Testis (tissue), 2 donors: ENCODE data around the gene SNAPC2.

ENCODE experiments used
- POLR2A ChIP-seq: fragments of 450-650 bp; IDR thresholded peaks from one replicate; pipeline ENCODE4 v1.6.1; 2017; ENCODE audit warnings: antibody characterized with exemption, mild to moderate bottlenecking, moderate library complexity
- TF ChIP-seq, protein P1 (sequence below), 3 experiments: fragments of 450-650 bp in 2 of 3; fragments of 200-600 bp in 1 of 3; sonication (generic) in 1 of 3; IDR thresholded peaks; one replicate each; pipeline ENCODE4 v1.5.1; 2016 to 2019; ENCODE audit warnings: antibody characterized with exemption in 3 of 3, mild to moderate bottlenecking in 2 of 3, moderate library complexity in 1 of 3

DNA sequence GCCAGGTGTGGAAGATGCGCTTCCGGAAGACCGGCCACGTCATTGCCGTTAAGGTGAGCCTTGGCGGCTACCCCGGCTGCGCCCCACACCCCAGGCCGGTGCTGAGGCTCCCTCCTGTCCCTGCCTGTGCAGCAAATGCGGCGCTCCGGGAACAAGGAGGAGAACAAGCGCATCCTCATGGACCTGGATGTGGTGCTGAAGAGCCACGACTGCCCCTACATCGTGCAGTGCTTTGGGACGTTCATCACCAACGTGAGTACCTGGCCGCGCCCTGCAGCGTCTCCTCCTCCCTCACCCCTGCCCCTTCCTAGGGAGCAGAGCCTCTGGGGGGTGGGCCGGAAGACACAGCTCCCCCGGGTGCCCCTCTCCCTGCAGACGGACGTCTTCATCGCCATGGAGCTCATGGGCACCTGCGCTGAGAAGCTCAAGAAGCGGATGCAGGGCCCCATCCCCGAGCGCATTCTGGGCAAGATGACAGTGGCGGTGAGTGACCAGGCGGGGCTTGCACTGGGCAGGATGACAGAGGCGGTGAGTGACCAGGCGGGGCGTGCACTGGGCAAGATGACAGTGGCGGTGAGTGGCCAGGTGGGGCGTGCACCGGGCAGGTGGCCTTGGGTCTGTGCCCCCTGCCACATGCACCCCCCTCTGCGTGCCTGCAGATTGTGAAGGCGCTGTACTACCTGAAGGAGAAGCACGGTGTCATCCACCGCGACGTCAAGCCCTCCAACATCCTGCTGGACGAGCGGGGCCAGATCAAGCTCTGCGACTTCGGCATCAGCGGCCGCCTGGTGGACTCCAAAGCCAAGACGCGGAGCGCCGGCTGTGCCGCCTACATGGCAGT lies 9.6 kb upstream of the SNAPC2 start:
- TF ChIP-seq, protein P1, sequence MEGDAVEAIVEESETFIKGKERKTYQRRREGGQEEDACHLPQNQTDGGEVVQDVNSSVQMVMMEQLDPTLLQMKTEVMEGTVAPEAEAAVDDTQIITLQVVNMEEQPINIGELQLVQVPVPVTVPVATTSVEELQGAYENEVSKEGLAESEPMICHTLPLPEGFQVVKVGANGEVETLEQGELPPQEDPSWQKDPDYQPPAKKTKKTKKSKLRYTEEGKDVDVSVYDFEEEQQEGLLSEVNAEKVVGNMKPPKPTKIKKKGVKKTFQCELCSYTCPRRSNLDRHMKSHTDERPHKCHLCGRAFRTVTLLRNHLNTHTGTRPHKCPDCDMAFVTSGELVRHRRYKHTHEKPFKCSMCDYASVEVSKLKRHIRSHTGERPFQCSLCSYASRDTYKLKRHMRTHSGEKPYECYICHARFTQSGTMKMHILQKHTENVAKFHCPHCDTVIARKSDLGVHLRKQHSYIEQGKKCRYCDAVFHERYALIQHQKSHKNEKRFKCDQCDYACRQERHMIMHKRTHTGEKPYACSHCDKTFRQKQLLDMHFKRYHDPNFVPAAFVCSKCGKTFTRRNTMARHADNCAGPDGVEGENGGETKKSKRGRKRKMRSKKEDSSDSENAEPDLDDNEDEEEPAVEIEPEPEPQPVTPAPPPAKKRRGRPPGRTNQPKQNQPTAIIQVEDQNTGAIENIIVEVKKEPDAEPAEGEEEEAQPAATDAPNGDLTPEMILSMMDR (IDR thresholded peaks at IDR 0.05) = no peak
- no peak for TF ChIP-seq POLR2A
